C1 segment of cervical spinal cord (tissue), 14 donors: ENCODE results near the gene HEXA.
"Not testable (repeated sequence)": the region's sequence is repeated elsewhere in the genome, so short reads cannot be mapped to it uniquely, and the experiment has no call there.

Source experiments
- DNase-seq, 14 donors: peaks; one replicate each; lab custom pipeline; 2025; lab: John Stamatoyannopoulos, UW

HEXA gene

GRCh38 chr15:72375846-72376581, at the start of gene HEXA:
HEXA (minus strand) TSS chr15:72376014; CDS start chr15:72375972, 42 bp downstream.
- peak; percentile 73 to 97 (median 93) for DNase-seq

GRCh38 chr15:72423256-72423655, 47.4 kb upstream of the HEXA start:
- no peak for DNase-seq

GRCh38 chr15:72421484-72421883, 45.7 kb upstream of the HEXA start:
- no peak for DNase-seq

- DNase-seq = no peak
Observed at GRCh38 chr15:72420576-72420975, 44.8 kb upstream of the HEXA start.

- DNase-seq = not testable (repeated sequence)
Observed at GRCh38 chr15:72419768-72420167, 44.0 kb upstream of the HEXA start.

GRCh38 chr15:72415304-72415703, 39.5 kb upstream of the HEXA start:
- no peak for DNase-seq

- DNase-seq = not testable (repeated sequence)
Observed at GRCh38 chr15:72413337-72413736, 37.5 kb upstream of the HEXA start.

GRCh38 chr15:72411544-72411943, 35.7 kb upstream of the HEXA start:
- no peak for DNase-seq

GRCh38 chr15:72411111-72411510, 35.3 kb upstream of the HEXA start:
- no peak for DNase-seq

- DNase-seq = no peak
Observed at GRCh38 chr15:72406936-72407335, 31.1 kb upstream of the HEXA start.

- no peak for DNase-seq
Observed at GRCh38 chr15:72404841-72405240, 29.0 kb upstream of the HEXA start.

- no peak for DNase-seq
Observed at GRCh38 chr15:72404356-72404755, 28.5 kb upstream of the HEXA start.

- DNase-seq = no peak
Observed at GRCh38 chr15:72402726-72403125, 26.9 kb upstream of the HEXA start.

- no peak for DNase-seq
Observed at GRCh38 chr15:72398648-72399047, 22.8 kb upstream of the HEXA start.

- DNase-seq = no peak
Observed at GRCh38 chr15:72397796-72398588, 22.2 kb upstream of the HEXA start, which contains the start of gene TMEM202. TMEM202 (plus strand) TSS chr15:72398305; CDS start chr15:72398327, 22 bp downstream.

- DNase-seq = not testable (repeated sequence)
Observed at GRCh38 chr15:72396331-72396730, 20.5 kb upstream of the HEXA start.

GRCh38 chr15:72389231-72389630, 13.4 kb upstream of the HEXA start:
- no peak for DNase-seq

- no peak for DNase-seq
Observed at GRCh38 chr15:72387741-72388140, 11.9 kb upstream of the HEXA start.

GRCh38 chr15:72382146-72382545, 6.3 kb upstream of the HEXA start:
- DNase-seq = no peak

GRCh38 chr15:72380743-72381142, 4.9 kb upstream of the HEXA start:
- no peak for DNase-seq

- DNase-seq = no peak
Observed at GRCh38 chr15:72379856-72380430, 4.1 kb upstream of the HEXA start.

GRCh38 chr15:72379106-72379505, 3.3 kb upstream of the HEXA start:
- not testable (repeated sequence) for DNase-seq
